ENCODE data around the gene ACOT13. TPM values are rescaled to one million over a fixed set of nuclear protein-coding genes. Genes with fewer than 3 reads are reported as not detected.

Gene ACOT13
- total and polyA plus RNA-seq, 2 of the 4 experiments (the other 2 are of a cell fraction) = 3.6 to 25.7 TPM

GRCh38 chr6:24708612-24709011, 41.7 kb downstream of the ACOT13 start:
- H3K4ac ChIP-seq (ENCODE audit: low read depth, low read length) = no peak overlapping the region
- peaks cover 58% of the 10 kb centered on the region for H3K36me3 ChIP-seq (ENCODE audit: control insufficient read depth, insufficient read depth, low read length)
- peaks cover 38% of the 10 kb centered on the region for H4K20me1 ChIP-seq (ENCODE audit: insufficient read depth, low read length)
- TF ChIP-seq NFE2L2 (IDR thresholded peaks at IDR 0.05; ENCODE audit: low read depth, low read length) = no peak
- TF ChIP-seq RFX5 (IDR thresholded peaks at IDR 0.05; ENCODE audit: low read depth, low read length) = no peak
- no peak for TF ChIP-seq RCOR1 (IDR thresholded peaks at IDR 0.05; ENCODE audit: insufficient replicate concordance, low read length)
- no peak for TF ChIP-seq CHD1 (IDR thresholded peaks at IDR 0.05; ENCODE audit: low read depth, low read length)
- no peak for TF ChIP-seq ELK1 (IDR thresholded peaks at IDR 0.05; ENCODE audit: borderline replicate concordance, low read depth, low read length)
- TF ChIP-seq USF2 (IDR thresholded peaks at IDR 0.05; ENCODE audit: low read depth, low read length) = no peak
- TF ChIP-seq CEBPB (IDR thresholded peaks at IDR 0.05; ENCODE audit: low read depth, low read length) = no peak
- no peak for TF ChIP-seq BHLHE40 (IDR thresholded peaks at IDR 0.05; ENCODE audit: low read depth, low read length)
- TF ChIP-seq MAZ (IDR thresholded peaks at IDR 0.05; ENCODE audit: borderline replicate concordance, low read depth, low read length) = no peak
- no peak for TF ChIP-seq MXI1 (IDR thresholded peaks at IDR 0.05; ENCODE audit: borderline replicate concordance, low read depth, low read length)
- no peak for TF ChIP-seq MAFK (IDR thresholded peaks at IDR 0.05; ENCODE audit: low read depth, low read length)
- no peak for TF ChIP-seq RAD21 (IDR thresholded peaks at IDR 0.05; ENCODE audit: low read length)
- H2AK5ac ChIP-seq (ENCODE audit: low read depth, low read length) = no peak overlapping the region
- no peak overlapping the region for H3K23ac ChIP-seq (ENCODE audit: low read depth, low read length)
- DNase-seq (no peak), ATAC-seq (ENCODE audit: low read depth) (no peak)
- H2BK20ac ChIP-seq (ENCODE audit: low read depth, low read length) = no peak overlapping the region
- H2BK120ac ChIP-seq (ENCODE audit: low read depth, low read length) = no peak overlapping the region
- no peak overlapping the region for H3K9ac ChIP-seq (ENCODE audit: low read depth, low read length)
- no peaks in the 10 kb centered on the region for H3K9me1 ChIP-seq (ENCODE audit: insufficient read depth, low read length)
- H3K79me1 ChIP-seq (ENCODE audit: low read depth in 1 of 2, low read length in 2 of 2) = peaks cover 0 to 28% of the 10 kb centered on the region in 2 experiments
- ChIA-PET CTCF (no interaction called here), POLR2A (ENCODE audit: unreplicated experiment) (interaction anchor here (0.6 kb wide), 2 partner anchors 94 to 328 kb away, joined by 3 to 7 read pairs; no protein-coding TSS in a partner anchor)
- H3K4me1 ChIP-seq (ENCODE audit: control insufficient read depth, insufficient read depth, low read length) = no peaks in the 10 kb centered on the region; the same call in 1 of the 2 replicates
- intact Hi-C loops (cut with micrococcal nuclease) (no loop called here), dilution Hi-C loops (cut with HindIII; ENCODE audit: low sequenced_read_pairs, unreplicated experiment) (no loop called here), in situ Hi-C loops (cut with MboI; ENCODE audit: low sequenced_read_pairs) (no loop called here)
- H3K9me3 ChIP-seq (ENCODE audit: control insufficient read depth, insufficient read depth, low read length) = no peaks in the 10 kb centered on the region
- no peak overlapping the region for H4K91ac ChIP-seq (ENCODE audit: insufficient read depth, low read depth, low read length)
- no peak overlapping the region for H3K4me2 ChIP-seq (ENCODE audit: low read depth, low read length)
- H2AK9ac ChIP-seq (replicated peaks; ENCODE audit: low read depth, low read length, poor library complexity) = no peak overlapping the region
- no peak overlapping the region for H4K5ac ChIP-seq (ENCODE audit: low read depth, low read length)
- BruUV-seq (replicated peaks) = no TSS peak
- H3K4me3 ChIP-seq (ENCODE audit: insufficient read depth, low read depth, low read length) = no peak overlapping the region
- no peak overlapping the region for H4K8ac ChIP-seq (ENCODE audit: low read depth in 2 of 2, low read length in 2 of 2)
- no peak overlapping the region for H3K27ac ChIP-seq (ENCODE audit: insufficient read depth, low read length)
- no peak overlapping the region for H3K14ac ChIP-seq (replicated peaks; ENCODE audit: low read depth, low read length)
- no peak overlapping the region for H2BK15ac ChIP-seq (ENCODE audit: low read depth, low read length)
- no CpG with 5 or more reads among the region's 3 CpGs for WGBS, 2 experiments (ENCODE audit: extremely low coverage in 2 of 2, insufficient read length in 1 of 2)
- H3K56ac ChIP-seq (ENCODE audit: extremely low read depth, insufficient read depth, low read length) = no peak overlapping the region
- H2BK5ac ChIP-seq (ENCODE audit: low read depth, low read length, poor library complexity, severe bottlenecking) = no peak overlapping the region
- no peaks in the 10 kb centered on the region for H3K27me3 ChIP-seq (ENCODE audit: control insufficient read depth, insufficient read depth, low read length)
- H2AFZ ChIP-seq (replicated peaks; ENCODE audit: low read length, poor library complexity) = no peak overlapping the region
- H3K18ac ChIP-seq (ENCODE audit: low read depth, low read length) = no peak overlapping the region
